Limb (tissue), 2 donors: Measurements from ENCODE around the gene PRSS27.

Source experiments
- DNase-seq, 2 donors: peaks; one replicate each; pipeline ENCODE4 v3.0.0-alpha.2; 2016; ENCODE audit errors: extremely low spot score in 2 of 2

The PRSS27 gene

DNA sequence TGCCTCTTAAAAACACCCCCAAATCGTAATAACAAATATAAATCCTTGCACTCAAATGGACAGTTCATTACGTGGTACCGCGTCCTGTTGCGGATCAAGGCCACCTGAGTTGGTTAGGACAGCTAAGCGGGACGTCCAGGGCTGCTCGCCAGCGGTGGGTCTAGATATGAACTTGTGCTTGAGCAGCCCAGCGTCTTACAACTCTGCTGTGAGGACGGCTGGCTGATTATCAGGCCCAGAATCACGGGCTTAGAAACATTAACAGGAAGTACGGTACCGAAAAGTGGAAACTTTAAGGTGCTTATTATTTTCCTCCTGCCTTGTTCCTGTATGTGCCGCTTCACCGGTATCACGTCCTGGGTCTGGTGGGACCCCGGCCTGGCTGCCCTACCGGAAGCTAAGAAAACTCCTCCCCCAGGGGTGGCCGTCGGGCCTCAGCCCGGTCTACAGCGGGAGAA lies 31.6 kb upstream of the PRSS27 start:
- no peak for DNase-seq

DNA sequence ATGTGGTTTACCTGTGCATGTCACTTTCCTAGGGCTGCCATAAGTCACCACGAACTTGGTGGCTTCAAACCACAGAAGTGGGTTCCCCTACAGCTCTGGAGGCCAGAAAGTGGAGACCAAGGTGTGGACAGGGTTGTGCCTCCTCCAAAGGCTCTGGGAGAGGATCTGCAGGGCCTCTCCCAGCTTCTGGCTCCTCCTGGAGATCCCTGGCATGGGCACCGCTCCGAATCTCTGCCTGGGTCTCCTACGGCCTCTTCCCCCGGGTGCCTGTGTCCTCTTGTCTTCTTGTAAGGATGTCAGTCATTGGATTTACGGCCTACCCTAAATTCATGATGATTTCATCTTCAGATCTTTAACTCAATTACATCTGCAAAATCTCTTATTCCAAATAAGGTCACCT lies 29.9 kb upstream of the PRSS27 start:
- no peak for DNase-seq

DNA sequence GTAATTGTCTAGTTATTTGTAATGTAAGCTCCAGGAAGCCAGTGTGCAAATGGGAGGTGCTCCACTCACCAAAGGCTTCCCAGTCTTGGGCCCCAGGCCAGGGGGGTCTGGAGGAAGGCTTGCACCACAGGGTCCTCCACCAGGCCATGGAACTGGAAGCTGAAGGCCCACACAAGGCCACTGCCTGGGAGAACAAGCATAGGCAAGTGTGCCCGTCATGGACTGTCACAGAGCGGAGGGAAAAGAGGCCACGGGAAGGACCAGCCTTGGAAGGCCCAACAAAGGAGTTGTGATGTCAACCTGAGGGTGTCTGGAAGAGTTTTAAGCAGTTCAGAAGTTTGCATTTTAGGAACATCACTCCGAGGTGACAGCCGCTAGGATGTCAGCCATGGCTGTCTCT lies 29.5 kb upstream of the PRSS27 start:
- no peak for DNase-seq

DNA sequence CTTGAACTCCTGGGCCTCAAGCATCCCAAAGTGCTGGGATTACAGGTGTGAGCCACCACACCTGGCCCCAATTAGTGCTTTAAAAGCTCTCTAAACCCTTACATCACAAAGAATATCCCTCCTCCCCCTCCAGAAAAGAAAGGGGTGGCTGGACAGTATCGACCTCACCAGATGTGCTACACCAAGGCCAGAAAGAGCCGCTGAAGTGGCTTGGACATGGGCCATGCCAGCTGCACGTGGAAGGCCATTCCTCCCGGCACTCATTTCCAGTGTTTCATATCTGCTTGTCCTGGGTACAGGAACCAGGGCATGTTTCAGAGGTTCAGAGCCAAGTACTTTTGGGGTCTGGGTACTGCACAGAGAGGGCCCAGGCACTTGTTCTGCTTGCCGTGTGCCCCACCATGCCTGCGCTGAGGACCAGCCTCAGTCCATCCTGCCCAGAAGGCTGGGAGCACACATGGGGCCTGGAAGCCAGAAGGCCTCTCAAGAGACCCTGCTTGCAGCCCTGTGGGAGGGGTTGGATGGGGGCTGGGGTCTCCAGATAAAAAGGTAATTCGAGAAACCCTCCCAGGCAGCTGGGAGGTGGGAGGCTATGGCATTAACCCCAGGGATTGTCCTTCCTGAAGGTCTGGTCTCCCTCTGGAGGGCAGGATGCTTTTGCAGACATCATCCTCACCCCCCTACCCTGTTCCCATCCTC lies 28.9 kb upstream of the PRSS27 start:
- no peak for DNase-seq

DNA sequence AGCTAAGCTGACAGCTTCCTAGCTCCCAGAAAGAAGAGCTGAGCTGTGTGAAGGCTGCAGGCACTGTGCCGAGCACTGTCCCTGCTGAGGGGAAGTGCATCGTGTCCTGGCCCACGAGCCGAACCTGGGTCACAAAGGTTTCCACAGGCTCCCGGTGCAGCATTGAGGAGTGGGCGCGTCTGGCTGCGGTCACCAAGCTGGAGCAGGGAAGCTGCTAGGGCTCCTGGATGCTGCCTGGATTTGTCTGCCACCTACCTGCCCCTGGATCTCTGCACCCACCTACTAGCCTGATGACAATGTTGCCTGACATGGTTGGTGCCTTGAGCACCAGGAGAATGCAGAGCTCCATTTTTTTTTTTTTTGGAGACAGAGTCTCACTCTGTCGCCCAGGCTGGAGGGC lies 25.9 kb upstream of the PRSS27 start:
- DNase-seq = no peak

DNA sequence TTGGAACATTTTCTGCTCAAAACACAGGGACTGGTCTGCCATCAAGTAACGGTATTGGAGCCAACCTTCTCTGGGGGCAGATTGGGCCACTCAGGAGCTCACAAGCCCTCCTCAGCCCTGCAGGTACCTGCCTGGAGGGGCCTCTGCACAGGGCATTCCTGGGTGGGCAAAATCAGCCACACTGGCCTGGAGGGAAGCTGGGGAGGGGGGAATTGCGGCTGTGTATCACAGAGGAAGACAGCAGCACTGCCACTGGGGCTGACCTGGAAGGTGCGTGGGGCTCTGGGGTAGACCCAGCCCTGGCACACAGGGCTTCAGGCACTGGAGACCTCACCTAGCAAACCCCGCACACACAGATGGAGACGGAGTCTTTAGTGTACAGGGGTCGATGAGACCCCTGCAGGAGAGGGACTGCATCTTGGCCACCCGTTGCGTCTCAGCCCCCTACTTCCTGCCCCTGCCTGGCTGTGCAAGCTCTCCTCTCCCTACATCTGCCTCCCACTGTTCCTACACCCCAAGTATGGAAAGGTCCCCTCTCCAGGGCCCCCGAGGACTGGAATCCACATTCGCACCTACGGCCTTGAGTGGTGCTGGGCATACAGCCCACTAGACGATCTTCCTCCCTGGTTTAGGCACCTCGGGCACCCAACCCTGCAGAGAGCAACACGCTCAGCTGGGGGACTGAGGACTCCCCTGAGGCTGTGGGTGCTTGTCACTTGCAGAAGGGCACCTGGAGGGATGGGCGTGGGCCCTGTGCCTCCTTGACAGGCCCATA lies 25.3 kb upstream of the PRSS27 start:
- DNase-seq = no peak

DNA sequence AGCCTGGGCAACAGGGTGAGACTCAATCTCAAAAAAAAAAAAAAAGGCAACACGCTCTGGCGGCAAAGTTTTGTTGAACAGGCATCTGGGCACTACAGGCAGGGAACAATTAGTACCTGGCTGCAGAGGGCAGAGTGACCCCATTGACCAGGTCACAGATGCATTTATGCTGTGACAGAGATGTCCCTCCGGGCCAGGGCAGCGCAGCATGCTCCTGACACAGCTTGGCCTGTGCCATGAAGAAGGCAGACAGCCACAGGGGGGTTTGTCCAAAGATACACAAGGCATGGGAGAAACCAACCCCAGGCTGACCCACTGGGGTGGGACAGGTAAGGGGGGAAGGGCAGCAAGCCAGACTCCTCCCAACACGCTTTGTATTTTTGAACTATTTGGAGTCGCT lies 24.7 kb upstream of the PRSS27 start:
- no peak for DNase-seq

DNA sequence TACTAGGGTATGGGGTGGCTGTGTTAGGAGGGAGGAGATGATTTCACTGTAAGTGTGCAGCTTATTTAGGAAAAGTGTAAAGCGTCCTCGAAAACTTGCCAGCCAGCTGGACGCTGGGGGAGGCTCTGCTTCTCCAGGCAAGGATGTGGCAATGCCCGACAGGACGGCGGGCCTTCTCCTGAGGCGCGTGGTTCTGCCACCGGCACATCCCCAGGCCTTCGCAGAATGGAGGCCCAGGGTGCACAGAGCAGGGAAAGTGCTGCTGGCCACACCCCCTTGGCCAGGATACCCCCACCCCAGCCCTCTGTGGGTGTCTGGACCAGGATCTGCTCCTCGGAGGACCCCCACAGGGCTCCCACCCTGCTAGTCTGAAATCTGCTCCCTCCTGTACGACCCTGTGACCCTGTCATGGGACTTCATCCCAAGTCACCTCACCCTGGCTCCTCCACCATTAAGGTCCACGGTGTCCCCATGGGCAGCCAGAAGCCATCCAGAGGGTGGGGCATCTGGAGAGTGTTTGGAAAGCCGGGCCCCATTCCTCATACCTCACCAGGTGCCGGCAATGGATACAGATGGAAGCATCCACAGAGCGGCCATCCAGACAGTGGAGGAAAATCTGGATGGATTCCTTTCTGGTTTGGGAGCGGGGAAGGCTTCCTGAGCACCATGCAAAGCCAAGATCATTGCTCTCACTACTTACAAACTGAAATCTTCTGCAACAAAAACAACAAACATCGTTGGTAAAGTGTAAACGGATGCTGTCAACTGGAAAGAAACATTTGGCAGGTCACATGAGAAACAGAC lies 23.2 kb upstream of the PRSS27 start:
- DNase-seq = no peak

DNA sequence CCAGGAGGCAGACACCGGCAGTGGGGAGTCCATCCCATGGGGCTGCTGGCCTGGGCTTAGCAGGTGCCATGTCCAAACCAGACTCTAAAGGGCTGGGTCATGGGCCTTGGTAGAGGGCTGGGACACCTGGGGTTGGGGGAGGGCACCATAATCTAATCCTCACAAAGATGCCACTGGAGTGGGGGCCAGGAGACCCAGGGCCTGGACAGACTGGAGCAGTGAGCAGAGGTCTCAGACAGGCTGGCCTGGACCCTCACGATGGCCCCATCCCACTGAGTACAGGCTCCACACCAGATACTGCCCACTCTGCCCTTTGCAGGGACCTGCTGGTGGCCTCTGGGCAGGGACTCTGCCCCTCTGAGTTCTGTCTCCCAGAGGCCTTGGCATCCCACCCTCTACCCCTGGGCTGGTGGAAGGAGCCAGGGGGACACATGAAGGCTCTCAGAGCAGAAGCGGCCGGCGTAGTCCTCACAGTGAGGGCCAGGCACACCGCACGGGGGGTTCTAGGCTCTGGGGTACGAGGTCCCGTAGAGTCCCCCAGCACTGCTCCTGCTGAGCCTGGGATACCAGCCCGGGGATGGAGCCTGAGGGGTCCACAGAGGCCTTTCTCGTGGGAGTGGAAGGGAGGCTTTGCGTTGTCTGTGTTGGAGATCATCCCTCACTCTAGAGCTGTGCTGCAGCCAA lies 22.4 kb upstream of the PRSS27 start:
- no peak for DNase-seq

DNA sequence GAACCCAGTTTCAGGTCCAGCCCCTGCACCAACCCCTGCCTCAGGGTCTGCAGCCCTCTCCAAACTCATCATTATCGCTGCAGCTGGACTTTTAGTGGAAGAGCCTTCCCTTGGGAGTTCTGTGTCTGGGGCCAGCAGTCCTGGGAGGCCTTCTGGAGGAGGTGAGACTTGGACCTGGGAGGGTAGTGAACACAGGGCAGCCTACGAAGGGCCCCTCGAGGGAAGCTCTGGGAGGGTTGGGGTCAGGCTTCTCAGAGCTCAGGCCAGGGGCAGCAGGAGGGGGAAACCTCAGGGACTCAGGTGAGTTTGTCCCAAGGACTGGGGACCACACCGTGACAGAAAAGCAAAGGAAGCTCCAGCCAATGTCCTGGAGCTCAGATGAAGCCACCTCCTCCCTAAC lies 21.1 kb upstream of the PRSS27 start:
- no peak for DNase-seq

DNA sequence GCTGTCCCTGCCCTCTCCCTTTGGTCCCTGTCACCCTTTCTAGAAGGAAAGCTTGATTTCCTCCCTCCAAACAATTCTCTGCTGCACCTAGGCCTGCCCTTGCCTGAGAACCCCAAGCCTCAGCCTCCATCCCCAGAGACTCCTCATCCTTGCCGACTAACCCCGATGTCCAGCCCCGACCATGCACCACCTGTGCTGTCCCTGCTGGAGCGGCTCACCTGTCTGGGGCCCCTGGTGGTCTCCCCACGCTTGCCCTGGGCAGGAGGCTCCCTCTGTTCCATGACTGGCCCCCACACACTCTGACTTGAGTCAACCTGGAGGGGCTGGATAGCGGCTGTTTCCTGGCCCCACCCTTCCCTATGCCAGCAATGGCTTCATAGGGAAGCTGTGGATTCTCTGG lies 20.5 kb upstream of the PRSS27 start:
- DNase-seq = no peak

DNA sequence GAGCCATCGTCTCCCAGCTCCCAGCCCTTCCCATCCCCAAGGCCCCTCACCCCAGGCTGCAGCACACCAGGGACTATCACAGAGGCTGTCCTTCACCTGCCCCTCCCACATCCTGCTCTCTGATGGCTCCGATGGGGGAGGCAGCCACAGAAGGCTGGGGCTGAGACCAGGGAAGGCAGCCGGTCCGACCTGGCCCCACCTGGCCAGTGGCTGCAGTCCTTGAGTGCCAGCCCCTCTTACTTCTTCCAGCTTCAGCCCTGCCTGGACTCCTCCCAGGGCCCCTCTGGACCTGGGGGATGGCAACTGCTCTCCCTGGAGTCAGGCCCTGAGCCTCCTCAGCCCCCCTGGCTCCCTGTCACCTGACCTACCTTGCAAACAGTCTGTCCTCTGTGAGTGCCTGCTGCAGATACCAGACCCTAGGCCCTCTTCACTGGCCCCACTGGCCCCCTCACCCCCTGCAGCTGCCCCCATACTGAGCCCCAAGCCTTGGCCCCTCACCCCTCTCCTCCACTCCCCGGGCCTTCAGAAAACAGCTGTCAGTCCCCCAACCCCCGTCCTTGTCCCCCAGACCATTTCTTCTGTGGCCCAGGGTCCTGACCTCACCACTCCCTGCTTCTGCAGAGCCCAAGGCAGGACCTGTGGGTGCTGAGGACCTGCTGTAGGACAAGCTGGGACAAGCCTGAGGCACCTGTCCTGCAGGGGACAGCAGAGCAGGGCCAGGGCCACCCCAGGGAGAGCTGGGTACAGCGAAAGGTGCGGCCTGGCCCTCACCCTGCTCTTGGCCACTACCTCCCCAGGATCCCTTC lies 19.8 kb upstream of the PRSS27 start:
- no peak for DNase-seq

DNA sequence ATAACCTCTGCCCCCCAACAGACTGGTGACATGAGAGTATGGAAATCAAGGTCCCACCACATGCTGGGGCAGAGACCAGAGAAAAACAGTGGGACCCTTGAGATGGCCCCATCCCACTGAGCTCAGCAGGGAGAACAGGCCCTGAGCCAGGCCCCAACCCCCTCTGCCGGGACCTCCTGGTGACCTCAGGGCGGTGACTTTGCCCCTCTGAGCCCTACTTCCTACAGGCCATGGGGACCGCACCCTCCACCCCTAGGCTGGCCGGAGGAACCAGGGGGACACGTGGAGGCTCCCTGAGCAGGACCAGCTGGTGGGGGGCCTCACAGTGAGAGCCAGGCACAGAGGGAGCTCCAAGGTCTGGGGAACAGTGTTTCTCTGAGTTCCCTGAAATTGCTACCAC lies 18.6 kb upstream of the PRSS27 start:
- no peak for DNase-seq

DNA sequence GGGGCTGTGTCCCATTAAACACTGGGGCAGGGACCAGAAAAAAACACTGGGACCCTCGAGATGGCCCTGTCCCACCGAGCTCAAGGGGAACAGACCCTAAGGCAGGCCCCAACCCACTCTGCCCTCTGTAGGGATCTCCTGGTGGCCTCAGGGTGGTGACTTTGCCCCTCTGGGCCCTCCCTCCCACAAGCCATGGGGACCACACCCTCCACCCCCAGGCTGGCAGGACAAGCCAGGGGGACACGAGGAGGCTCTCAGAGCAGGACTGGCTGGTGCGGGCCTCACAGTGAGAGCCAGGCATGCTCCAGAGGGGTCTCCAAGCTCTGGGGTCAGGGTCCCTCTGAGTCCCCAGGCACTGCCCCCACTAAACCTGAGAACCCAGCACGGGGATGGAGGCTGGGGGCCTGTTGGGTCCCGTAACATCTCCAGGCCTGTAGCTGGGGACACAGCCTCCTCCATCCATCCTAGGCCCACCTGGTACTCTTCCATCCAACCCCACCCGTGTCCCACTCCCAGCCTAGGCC lies 17.9 kb upstream of the PRSS27 start:
- DNase-seq = no peak

DNA sequence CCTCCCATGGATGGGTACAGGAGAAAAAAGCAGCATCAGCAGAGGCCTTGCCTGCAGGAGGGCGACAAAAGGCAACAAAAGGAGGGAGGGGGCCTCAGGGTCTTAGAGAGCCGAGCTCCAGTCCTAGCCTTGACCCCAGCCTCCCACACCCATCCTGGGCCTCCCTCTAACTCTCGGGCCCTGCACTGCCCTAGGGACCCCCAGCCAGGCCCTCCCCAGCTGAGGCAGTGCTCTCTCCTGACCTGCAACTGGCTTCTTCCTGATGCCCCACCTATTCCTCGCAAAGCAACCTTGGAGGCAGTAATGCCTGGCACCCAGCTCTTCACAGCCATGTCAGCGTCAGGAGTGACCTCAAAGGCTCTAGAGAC lies 17.2 kb upstream of the PRSS27 start:
- DNase-seq = no peak

DNA sequence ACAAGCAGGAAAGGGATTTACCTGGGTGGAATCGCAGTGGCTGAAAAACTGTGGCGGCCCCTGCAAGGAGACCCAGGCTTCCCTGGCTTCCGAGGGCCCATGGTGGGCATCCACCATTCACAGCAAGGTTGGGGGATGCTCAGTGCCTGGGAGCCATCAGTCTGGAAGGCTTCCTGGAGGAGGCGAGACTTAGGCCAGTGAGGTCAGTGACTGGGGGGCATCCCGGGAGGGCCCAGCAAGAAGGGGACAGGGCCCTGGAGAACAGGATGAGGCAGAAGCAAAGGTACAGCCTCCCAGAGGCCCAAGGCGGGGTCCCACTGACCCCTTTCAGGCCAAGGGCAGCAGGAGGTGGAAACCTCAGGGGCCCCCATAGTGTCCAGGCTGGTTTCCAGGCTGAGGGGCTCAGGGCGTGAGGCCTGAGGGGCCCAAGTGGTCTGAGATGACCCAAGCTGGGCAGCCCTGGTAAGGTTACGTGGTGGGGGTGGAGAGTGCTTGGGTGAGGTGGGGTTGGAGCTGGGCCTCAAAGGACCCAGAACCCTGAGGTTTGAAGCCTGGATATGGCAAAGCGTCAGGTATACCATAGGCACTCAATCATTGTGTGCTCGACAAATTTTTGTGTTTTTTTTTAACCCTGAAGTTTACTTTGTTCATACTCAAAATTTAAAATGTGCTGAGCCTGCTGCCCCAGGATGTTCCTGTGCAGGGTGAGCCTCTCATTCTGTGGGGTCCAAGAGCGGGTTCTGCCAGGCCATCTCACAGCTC lies 16.6 kb upstream of the PRSS27 start:
- no peak for DNase-seq

DNA sequence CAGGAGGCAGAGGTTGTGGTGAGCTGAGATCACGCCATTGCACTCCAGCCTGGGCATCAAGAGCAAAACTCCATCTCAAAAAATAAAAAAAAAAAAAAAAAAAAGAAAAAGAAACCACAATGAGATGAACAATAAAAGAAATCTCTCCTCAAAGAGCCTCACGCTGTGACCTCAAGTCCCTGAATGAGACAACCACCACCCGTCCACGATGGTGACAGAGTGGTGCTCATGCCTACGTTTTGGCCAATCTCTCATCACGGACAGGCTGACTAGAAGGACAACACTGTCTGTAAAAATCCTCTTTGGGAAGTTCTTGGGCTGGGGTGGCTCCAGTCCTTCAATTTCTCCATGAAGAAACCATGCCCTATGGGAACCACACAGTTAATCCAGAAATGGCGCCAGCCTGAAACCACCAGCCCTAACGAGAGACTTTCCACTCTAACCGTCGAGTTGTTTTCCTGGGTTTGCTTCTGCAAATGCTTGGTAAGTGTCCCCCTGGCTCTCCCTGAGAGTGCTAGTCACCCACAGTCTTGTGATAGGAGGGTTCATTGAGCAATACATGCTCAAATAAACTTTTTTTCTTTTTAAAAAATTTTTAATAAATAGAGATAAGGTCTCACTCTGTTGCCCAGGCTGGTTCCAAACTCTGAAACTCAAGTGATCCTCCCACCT lies 15.0 kb upstream of the PRSS27 start:
- DNase-seq = no peak

DNA sequence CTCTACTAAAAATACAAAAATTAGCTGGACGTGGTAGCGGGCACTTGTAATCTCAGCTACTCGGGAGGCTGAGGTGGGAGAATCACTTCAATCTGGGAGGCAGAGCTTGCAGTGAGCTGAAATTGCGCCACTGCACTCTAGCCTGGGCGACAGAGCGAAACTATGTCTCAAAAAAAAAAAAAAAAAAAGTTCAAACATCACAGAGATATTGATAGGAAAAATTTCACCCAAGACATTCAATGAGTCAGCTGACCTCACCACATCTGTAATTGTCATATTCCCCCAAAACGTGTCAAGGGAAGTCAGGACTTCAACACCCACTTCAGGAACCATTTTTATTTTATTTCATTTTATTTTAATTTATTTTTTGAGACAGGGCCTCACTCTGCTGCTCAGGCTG lies 8.0 kb upstream of the PRSS27 start:
- DNase-seq = no peak

DNA sequence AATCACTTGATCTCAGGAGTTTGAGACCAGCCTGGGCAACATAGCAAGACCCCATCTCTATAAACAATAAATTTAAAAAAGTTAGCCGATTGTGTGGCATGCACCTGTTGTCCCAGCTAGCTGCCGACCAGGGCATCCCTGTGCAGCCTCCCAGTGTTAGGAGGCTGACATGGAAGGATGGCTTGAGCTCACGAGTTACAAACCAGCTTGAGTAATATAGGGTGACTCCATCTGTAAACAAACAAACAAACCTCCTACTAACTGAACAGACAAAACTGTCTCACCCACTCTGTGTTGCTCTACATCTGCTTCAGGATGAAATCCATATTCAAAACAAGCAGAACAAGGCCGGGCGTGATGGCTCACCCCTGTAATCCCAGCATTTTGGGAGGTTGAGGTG lies 6.9 kb upstream of the PRSS27 start:
- no peak for DNase-seq
